HG02970 (cell line): ENCODE measurements around the gene ARCN1.
"Not testable (repeated sequence)": the region's sequence is repeated elsewhere in the genome, so short reads cannot be mapped to it uniquely, and the experiment has no call there.

ENCODE experiments used
- ATAC-seq: cut with Tn5 transposase; IDR thresholded peaks from one replicate; pipeline ENCODE4 v1.9.1; 2021; ENCODE audit warnings: mild to moderate bottlenecking, moderate library complexity, moderate number of reproducible peaks; ENCODE audit not compliant: unreplicated experiment, low FRiP score

ARCN1 gene

GRCh38 chr11:118604566-118604965 lies 32.4 kb downstream of the ARCN1 start:
- no peak for ATAC-seq

GRCh38 chr11:118605116-118605867 lies 33.1 kb downstream of the ARCN1 start:
- ATAC-seq = no peak

- no peak for ATAC-seq
Observed at GRCh38 chr11:118606157-118606843, 34.1 kb downstream of the ARCN1 start.

GRCh38 chr11:118606844-118607228 lies 34.6 kb downstream of the ARCN1 start:
- ATAC-seq = no peak

- ATAC-seq = no peak
Observed at GRCh38 chr11:118607401-118608359, 35.5 kb downstream of the ARCN1 start, which contains the start of gene PHLDB1. Gene PHLDB1 (plus strand): TSS chr11:118607615. CDS start chr11:118613837, 6,222 bp downstream.

GRCh38 chr11:118608360-118609227 lies 36.4 kb downstream of the ARCN1 start:
- no peak for ATAC-seq

- ATAC-seq = no peak
Observed at GRCh38 chr11:118609380-118610224, 37.4 kb downstream of the ARCN1 start.

- ATAC-seq = no peak
Observed at GRCh38 chr11:118610225-118610772, 38.1 kb downstream of the ARCN1 start.

- peak; percentile 52 for ATAC-seq
Observed at GRCh38 chr11:118610773-118611432, 38.7 kb downstream of the ARCN1 start.

- not testable (repeated sequence) for ATAC-seq
Observed at GRCh38 chr11:118611433-118611795, 39.2 kb downstream of the ARCN1 start.

- no peak for ATAC-seq
Observed at GRCh38 chr11:118612378-118612777, 40.2 kb downstream of the ARCN1 start.

- no peak for ATAC-seq
Observed at GRCh38 chr11:118614511-118614910, 42.3 kb downstream of the ARCN1 start.

- ATAC-seq = no peak
Observed at GRCh38 chr11:118615282-118615975, 43.2 kb downstream of the ARCN1 start.

GRCh38 chr11:118615976-118616371 lies 43.8 kb downstream of the ARCN1 start:
- no peak for ATAC-seq

- ATAC-seq = no peak
Observed at GRCh38 chr11:118618115-118618990, 46.1 kb downstream of the ARCN1 start.

GRCh38 chr11:118618991-118619375 lies 46.8 kb downstream of the ARCN1 start:
- no peak for ATAC-seq
